Psoas muscle (tissue), 8 donors: ENCODE results near the gene NT5C3A. TPM values are rescaled to one million over a fixed set of nuclear protein-coding genes. Genes with fewer than 3 reads are reported as not detected.

ENCODE experiments used
- ATAC-seq, 4 donors: fragments of 200-7000 bp; cut with Tn5 transposase; one replicate each; pipeline ENCODE4 v1.9.1; 2020; ENCODE audit warnings: moderate library complexity in 3 of 4, mild to moderate bottlenecking in 2 of 4
- DNase-seq, 2 donors: peaks; one replicate each; pipeline ENCODE4 v3.0.0-alpha.2; 2020
- H3K27ac ChIP-seq: fragments of 200-600 bp; one replicate; pipeline ENCODE4 v1.8.0; 2022
- H3K27me3 ChIP-seq, 3 donors: fragments of 200-600 bp in 1 of 3; one replicate each; pipeline versions ENCODE4 v1.6.1 to v1.8.0; 2013 to 2022; ENCODE audit warnings: low read length in 2 of 3, mild to moderate bottlenecking in 2 of 3, moderate library complexity in 1 of 3; ENCODE audit not compliant: insufficient read depth in 3 of 3
- H3K36me3 ChIP-seq, 2 donors: fragments of 200-600 bp in 1 of 2; one replicate each; pipeline versions ENCODE4 v1.6.1 to v1.8.0; 2013 to 2022; ENCODE audit warnings: low read depth in 1 of 2, mild to moderate bottlenecking in 1 of 2, moderate library complexity in 1 of 2; ENCODE audit not compliant: insufficient read depth in 1 of 2
- H3K4me1 ChIP-seq: fragments of 200-600 bp; one replicate; pipeline ENCODE4 v1.8.0; 2022
- H3K4me3 ChIP-seq: fragments of 200-600 bp; one replicate; pipeline ENCODE4 v1.8.0; 2022; ENCODE audit warnings: mild to moderate bottlenecking
- H3K9me3 ChIP-seq: fragments of 200-600 bp; one replicate; pipeline ENCODE4 v1.8.0; 2022
- CTCF ChIP-seq: fragments of 200-600 bp; IDR thresholded peaks from one replicate; pipeline ENCODE4 v1.8.0; 2022; ENCODE audit warnings: antibody characterized with exemption
- WGBS, 3 donors: extraction: QIAGEN DNeasy Blood & Tissue Kit; methylation state at CpG; one replicate each; pipeline versions ENCODE4 v1.1.6 to v1.1.7; 2013; 5-methylcytosine and 5-hydroxymethylcytosine counted together
- intact Hi-C, 2 donors: fragments of 100-400 bp; cut with DNase I; formaldehyde crosslinking; loops; one replicate each; pipeline versions ENCODE4 v1.11.0 to v1.14.2; 2022
- polyA plus RNA-seq, 3 donors: library from polyadenylated mRNA; stranded (reverse); fragments of 200-250 nt; gene quantifications; one replicate each; pipeline ENCODE4 v1.2.3, GENCODE V29; 2013
- total RNA-seq, 4 donors: library from RNA; stranded (reverse); fragmentation: NEBNext Ultra II Directional in 2 of 4; extraction: Animal tissue kit (Norgen Biotek cat#: 25700) in 2 of 4; gene quantifications; one replicate each; pipeline versions ENCODE4 v1.2.1 to v1.2.4, GENCODE V29; 2021 to 2023
- donor health status: healthy with polysubstance abuse.
- donor health status: DM: no; HTN: no; CAD: no; lungs with moderate emphysema.
- donor health status: Bipolar disorder and iron deficiency.
- donor health status: healthy.
- donor health status: DM: yes; HTN: yes; CAD: no.
- donor health status: DM: no; HTN: no; CAD: no.
- donor health status: DM: no; HTN: no; CAD: no.
- donor health status: DM: yes; HTN: yes; CAD: no.

Gene NT5C3A
- total and polyA plus RNA-seq, 7 donors: 17.6 to 108 (median 43.7) TPM

- H3K36me3 ChIP-seq: no peaks in the 10 kb centered on the region
- TF ChIP-seq CTCF: no peak
- 0% methylated on average over 38 to 50 of the region's 50 CpGs for WGBS, 3 donors
- ATAC-seq (peak; percentile 99), DNase-seq (peak; percentile 92 to 96)
- H3K27ac ChIP-seq: peak overlapping the region; percentile 96
- H3K27me3 ChIP-seq: no peaks in the 10 kb centered on the region
- H3K4me1 ChIP-seq: peaks cover 16% of the 10 kb centered on the region
- H3K4me3 ChIP-seq: peak overlapping the region; percentile 96
- intact Hi-C loops: loop anchor here (5.0 kb wide), 3 partner anchors 44 to 171 kb away; partner anchors contain the start of genes KBTBD2 (in 1 of the 2) and RP9 (in 1 of the 2)
- H3K9me3 ChIP-seq: peaks cover 13% of the 10 kb centered on the region
These were observed 337 bp upstream of the NT5C3A start for GRCh38 chr7:33062782-33063443.

GRCh38 chr7:33061282-33061937 lies 1.2 kb downstream of the NT5C3A start:
- no peak for TF ChIP-seq CTCF
- 21 to 28% (median 25%) methylated on average over 8 of the region's 8 CpGs for WGBS, 3 donors
- H3K27me3 ChIP-seq: no peaks in the 10 kb centered on the region
- no peaks in the 10 kb centered on the region for H3K36me3 ChIP-seq
- H3K27ac ChIP-seq: peak overlapping the region; percentile 96
- DNase-seq (no peak), ATAC-seq (no peak)
- peaks cover 7% of the 10 kb centered on the region for H3K9me3 ChIP-seq
- intact Hi-C loops: loop anchor here (5.0 kb wide), 3 partner anchors 46 to 169 kb away; partner anchors contain the start of genes KBTBD2 (in 1 of the 2) and RP9 (in 1 of the 2)
- H3K4me3 ChIP-seq: peak overlapping the region; percentile 96
- peaks cover 16% of the 10 kb centered on the region for H3K4me1 ChIP-seq

GRCh38 chr7:33059635-33060034 lies 2.9 kb downstream of the NT5C3A start:
- Histone ChIP-seq H3K27ac (no peak overlapping the region), H3K4me1 (peaks cover 16% of the 10 kb centered on the region), H3K4me3 (no peak overlapping the region), H3K9me3 (no peaks in the 10 kb centered on the region), H3K36me3 (no peaks in the 10 kb centered on the region), H3K27me3 (no peaks in the 10 kb centered on the region)
- intact Hi-C loops: loop anchor here (5.0 kb wide), 3 partner anchors 48 to 167 kb away; partner anchors contain the start of genes KBTBD2 (in 1 of the 2) and RP9 (in 1 of the 2)
- no peak for ATAC-seq
- 48 to 62% (median 49%) methylated on average over 4 of the region's 4 CpGs for WGBS, 3 donors
- DNase-seq: no peak
- TF ChIP-seq CTCF: no peak

- Histone ChIP-seq H3K27ac (peak overlapping the region; percentile 56), H3K4me1 (peaks cover 6% of the 10 kb centered on the region), H3K4me3 (no peak overlapping the region), H3K36me3 (no peaks in the 10 kb centered on the region), H3K27me3 (no peaks in the 10 kb centered on the region), H3K9me3 (no peaks in the 10 kb centered on the region)
- TF ChIP-seq CTCF: no peak
- intact Hi-C loops: no loop called here
- ATAC-seq (no peak), DNase-seq (no peak)
- 97 to 99% (median 98%) methylated on average over 5 of the region's 5 CpGs for WGBS, 3 donors
These were observed 7.4 kb downstream of the NT5C3A start for GRCh38 chr7:33055158-33055557.
